ENCODE results near the gene FAM193B.

DNA sequence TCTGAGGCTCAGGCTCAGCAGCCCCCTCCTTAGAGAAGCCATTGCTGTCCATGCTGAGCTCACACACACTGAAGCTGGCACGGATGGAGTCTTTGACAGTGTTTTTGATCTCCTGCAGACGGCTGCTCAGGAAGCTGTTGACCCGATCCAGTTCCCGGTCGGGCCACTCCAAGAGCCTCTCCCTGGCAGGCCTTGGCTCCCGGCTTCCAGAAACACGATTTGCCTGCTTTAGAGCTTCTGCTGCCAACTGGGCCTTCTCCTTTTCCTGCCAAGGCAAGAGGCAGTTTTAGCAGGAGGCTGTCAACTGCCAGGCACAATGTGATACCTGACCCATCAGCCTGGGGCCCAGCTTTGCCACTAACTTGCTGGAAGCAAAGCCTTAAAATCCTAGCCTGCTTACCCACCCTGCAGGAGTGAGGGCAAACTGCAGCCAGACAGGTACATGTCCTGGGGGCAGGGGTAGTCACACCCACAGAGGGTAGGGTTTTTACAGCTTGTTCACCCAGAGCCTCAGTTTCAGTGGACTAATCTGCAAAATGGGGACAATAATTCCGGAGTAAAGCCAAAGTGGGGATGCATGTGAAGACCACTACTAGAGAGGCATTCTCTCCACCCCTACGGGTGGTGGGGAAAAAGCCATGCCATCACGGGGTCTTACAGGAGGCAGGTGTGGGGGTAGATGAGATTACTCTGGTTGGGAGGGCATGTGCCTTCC lies 29.3 kb downstream of the FAM193B start:
- no peak for TF ChIP-seq POLR2AphosphoS5 (IDR thresholded peaks at IDR 0.05; ENCODE audit: insufficient read depth in 1 of 2, low read depth in 1 of 2)
- no peak for TF ChIP-seq POLR2A (IDR thresholded peaks at IDR 0.05)

Data from vagina (tissue), 2 donors.